GM19023 (cell line): ENCODE data around the gene FBLN1.

ENCODE experiments used
- ATAC-seq: cut with Tn5 transposase; IDR thresholded peaks from one replicate; pipeline ENCODE4 v1.9.1; 2021; ENCODE audit warnings: mild to moderate bottlenecking, moderate library complexity; ENCODE audit not compliant: unreplicated experiment

Gene FBLN1

DNA sequence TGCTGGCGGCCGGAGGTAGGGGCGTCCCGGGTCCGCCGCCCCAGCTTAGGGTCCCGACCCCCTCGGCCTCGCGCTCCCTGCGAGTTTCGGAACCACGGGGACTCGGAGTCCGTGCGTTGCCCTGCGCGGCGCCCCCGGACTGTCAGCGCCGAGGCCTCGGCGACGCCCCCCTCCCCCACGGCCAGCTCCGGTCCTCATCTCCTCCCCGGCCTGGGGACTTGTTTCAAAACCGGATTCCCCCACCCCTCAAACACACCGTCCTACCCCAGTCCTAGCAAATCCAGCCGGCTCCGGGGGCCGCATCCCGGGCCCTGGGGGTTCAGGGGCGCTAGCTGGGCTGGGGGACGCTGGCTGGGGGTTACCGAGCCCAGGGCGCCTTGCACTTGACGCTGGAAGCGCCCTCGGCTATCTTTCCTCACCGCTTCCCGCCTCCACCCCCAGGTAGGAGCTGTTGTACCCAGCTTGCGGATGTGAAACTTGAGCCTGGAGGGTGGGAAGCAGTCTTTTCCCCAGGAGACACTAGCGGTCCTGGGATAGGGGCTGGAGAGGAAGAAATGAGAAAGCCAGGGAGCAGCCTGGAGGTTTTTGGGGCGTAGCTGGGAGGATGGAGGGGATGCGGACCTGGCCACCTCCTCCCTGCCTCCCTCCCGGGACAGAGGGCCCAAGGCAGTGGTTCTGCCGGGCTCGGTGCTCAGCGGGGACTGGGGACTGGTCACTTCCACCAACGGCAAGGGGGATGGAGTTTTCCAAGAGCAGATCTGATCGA, 550 bp downstream of the FBLN1 start:
- ATAC-seq = no peak

DNA sequence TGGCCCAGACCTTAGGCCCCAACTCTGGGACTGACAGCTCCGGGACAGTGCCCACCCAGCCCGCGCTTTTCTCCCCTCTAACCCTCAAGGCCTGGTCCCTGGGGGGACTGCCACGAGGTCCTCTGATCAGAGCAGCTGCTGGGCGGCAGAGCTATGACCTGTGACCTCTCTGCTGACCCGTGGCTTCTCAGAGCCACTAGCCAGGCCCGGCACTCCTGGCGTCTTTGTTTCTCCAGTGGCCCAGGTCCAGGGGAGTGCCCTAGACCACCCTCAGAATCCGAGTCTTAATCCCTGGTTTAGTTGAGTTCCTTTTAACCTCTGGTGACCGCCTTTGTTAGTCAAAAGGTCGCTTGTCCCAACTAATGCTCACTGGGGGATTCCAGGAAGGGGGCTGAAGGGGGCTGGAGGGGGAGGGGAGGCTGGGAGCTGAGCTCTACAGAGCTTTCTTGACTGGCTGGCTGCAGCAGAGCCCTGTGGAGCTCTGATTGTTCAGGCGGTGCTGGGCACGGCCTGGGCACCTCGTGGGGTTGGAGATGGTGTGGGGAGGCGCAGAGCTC, 1.2 kb downstream of the FBLN1 start:
- no peak for ATAC-seq

DNA sequence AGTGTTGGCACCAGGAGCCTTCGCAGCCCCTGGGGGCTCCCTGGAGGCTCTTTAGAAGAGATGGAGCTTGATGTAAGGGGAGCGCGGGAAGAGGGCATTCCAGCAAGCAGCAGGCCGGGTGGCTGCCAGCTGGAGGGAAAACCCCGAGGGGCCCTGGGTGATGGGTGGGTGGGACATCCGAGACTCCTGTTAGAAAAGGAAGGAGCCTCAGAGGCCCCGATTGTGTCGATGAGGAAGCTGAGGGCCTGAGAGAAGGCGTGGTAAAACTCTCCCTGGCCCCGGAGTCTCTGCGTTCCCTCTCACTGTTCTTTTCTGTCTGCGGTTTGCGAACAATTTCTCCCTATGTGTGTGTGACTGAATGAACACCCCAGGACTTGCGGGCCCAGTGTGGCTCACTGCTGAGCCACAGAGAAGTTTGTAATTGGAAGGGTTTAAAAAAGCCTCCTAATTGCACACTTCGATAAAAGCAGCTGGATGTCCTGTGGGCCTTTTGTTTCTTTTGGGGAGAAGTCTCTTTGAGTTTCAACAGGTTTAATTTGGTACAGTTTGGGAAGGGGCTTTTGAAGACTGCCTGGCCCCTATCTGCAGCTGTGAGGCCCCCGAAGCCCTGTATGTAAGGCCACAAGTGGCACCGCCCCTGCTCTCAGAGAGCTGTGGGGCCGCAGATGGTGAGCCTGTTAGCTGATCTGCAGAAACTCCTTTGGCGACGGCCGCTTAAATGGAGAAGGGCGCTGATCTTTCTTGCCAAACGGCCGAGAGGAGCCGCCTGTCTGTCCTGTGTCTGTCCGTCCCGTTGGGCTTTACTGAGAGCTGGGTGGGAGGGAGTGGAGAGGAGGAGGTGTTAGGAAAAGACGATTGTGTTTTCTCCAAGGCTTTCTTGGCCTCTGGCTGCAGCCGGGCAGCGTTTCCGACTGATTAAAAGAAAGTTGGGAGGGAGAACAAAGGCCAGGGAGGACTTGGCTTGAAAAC, 2.0 kb downstream of the FBLN1 start:
- no peak for ATAC-seq

DNA sequence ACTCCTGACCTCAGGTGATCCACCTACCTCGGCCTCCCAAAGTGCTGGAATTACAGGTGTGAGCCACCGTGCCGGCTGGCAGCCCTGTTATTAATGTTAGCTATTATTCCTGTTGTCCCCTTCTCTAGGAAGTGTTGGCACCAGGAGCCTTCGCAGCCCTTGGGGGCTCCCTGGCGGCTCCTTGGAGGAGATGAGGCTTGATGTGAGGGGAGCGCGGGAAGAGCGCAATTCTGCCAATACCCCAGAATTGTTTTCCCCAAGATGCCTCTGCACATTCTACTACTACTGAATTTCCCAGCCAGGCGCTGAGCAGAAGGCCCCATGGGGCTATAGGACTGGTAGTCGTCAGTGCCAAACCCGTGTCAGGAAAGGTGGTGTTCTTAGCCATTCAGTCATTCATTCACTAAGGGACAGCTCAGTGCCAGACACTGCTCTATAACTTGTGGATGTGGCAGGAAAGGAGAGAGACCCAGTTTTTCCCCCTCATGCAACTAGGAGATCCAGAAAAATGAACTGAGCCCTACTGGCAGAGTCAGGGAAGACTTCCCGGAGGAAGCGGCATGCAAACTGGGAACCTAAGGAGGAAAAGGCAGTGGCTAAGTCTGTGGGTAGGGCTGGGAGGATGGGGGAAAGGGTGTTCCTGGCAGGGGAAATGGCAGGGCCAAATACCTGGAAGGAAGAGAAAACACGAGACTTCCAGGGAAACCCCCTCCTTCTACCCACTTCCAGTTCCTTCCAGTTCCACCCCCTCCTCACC, 3.5 kb downstream of the FBLN1 start:
- no peak for ATAC-seq

DNA sequence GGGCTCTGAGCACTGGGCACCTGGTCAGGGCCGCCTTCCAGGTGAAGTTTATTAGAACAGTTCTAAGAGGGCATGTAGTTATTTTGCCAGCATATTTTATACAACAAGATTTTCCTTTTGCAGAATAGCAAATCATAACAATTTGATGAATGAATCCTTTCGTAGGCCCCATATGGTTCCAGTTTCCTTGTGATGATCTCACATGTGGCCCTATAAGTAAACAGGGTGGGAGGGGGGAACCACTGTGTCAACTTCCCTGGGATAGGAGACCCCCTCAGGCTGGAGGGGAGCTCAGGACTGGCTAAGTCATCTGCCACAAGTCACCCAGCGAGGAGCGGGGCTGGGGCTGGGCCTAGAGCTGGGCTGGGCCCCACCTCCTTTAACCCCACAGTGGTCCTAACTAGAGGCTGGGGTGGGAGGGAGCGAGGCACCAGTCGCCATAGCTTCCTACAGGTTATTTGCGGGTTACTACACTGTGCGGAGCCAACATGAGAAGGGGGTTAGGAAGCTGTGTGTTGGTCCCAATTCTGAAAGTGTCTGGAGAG, 4.2 kb downstream of the FBLN1 start:
- no peak for ATAC-seq

DNA sequence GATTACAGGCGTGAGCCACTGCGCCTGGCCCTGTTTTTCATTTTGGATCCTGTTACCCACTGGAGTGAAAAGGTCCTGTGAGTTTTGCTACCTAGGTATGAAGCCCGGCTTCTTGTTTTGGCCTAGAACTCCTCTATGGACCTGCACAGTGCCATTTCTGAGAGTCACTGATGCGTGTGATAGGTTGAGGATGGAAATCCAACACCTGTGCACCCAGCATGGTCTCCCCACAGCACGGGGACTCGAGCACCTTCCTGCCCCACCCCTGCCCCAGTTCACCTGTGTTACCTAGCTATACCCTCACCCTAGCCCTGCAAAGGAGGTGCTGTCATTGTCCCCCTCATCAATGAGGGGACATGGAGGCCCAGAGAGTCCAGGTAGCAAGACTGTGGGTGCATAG, 5.1 kb downstream of the FBLN1 start:
- no peak for ATAC-seq

DNA sequence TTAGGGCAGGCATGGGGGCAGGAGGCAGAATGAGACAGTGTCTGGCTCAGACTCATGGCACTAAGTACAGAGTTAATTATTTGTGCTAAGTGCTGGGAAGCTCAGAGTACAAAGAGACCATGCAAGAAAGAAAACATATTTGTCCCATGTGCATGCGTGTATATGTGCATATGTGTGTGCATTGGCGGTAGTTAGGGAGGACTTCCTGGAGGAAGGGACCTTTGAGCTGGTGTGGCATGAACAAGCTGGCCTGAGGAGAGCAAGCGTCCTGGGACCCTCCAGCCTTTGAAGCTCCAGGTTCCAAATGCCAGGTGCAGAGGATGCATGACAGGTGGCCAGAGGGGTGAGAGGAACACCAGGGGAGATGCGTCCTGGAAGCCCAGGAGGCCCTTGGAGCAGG, 6.1 kb downstream of the FBLN1 start:
- no peak for ATAC-seq

DNA sequence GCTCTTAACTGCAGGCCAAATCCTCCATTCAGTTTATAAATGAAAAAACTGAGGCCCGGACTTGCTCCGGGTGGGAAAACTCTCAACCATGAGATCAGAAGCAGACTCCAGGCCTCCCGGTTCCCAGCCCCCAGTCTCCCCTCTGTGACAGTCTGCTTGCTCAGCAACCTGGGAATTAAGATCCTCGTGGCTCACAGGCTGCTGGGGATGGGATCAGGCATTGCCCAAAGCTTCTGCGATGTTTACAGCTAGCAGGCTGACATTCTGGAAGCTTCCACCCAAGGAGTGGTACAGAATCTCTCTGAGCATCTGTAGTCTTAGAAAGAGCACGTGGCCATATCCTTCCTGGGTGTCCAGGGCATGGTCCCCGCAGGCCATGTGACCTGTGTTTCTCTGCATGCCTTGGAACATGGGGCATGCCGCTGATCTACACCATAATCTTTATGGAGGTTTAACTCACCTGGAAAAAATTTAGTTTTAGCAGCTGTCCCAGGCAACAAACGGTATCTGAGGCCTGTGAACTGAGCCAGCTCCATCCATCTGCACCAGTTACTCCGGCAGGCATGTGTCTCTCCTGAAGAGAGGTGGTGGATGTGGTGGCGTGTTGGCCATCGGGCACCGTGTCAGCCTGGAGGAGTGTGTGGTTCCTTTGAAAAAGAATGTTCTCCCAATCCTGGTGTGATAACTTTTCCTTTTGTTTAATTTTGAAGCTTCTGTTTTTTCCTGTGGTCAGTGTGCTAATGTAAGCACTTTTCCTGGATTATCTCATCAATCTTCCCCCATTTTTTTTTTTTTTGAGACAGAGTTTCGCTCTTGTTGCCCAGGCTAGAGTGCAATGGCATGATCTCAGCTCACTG, 7.9 kb downstream of the FBLN1 start:
- ATAC-seq = no peak

DNA sequence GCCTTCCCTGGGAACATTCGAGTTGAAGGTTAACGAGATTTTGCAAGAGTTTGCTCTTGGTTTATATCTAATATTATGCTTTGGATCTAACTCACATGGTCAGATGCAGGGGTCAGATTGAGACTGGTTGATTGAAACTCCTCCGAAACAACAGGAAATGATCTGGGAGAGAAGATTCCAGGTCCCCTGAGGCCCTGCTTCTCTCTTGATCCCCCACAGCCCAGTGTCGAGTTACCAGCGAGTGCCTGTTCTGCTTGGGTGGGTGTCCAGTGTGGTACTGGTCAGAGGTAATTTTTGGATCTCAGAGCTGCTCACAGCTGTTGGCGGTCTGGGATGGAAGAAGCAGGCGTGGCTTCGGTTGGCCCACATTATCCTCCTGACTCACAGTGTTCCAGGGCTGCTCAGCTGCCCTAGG, 9.2 kb downstream of the FBLN1 start:
- no peak for ATAC-seq

DNA sequence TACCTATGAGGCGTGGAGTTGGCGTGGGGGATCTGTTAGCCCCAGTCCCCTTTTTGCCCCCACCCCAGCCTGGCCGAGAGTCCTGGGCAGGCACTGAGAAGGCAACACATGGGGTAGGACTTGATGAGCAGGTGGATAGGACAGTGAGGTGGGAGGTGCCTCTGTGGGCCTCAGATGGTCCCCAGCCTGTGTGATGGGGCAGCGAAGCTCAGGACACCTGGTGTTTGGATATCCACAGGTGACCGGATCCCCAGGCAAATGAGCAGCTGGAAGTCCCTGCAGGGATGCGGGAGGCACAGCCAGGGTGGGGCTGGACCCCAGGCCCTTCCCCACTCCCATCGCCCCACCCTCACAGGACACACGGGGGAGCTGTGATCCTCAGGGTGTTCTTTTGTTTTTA, 9.7 kb downstream of the FBLN1 start:
- ATAC-seq = no peak

DNA sequence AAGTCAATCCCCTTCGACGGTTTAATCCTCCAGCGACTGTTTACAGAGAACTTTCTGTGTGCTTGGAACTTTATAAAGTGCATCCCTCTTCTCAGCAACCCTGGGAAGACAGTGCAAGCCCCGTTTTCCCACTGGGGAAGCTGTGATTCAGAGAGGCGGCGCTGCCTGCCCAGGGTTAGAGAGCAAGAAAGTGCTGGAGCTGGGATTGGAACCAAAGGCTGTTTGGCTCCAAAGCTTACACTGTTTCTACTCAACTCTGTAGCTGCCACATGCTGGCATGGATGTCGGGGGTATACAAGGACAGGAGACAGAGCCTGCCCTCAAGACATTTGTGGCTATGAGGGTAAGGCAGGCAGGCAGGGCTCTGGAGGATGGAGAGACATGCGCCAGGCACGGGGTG, 13.0 kb downstream of the FBLN1 start:
- no peak for ATAC-seq

DNA sequence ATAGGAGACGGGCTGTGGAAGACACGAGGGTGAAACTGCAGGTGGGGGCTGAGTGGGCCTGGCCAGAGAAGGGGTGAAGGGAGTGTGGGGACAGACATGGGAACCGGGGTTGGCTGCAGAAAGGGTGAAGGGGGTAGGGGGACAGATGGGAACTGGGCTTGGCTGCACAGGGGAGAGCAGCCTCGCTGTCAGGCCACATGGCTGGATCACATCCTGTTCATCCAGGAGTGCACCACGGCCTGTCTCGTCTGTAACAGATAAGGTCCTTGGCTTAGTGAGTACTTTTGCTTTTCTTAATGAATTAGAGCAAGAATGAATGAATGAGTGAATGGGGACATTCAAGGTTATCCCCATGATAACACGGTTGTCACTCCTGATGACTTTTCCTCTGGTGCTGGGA, 13.5 kb downstream of the FBLN1 start:
- ATAC-seq = no peak

DNA sequence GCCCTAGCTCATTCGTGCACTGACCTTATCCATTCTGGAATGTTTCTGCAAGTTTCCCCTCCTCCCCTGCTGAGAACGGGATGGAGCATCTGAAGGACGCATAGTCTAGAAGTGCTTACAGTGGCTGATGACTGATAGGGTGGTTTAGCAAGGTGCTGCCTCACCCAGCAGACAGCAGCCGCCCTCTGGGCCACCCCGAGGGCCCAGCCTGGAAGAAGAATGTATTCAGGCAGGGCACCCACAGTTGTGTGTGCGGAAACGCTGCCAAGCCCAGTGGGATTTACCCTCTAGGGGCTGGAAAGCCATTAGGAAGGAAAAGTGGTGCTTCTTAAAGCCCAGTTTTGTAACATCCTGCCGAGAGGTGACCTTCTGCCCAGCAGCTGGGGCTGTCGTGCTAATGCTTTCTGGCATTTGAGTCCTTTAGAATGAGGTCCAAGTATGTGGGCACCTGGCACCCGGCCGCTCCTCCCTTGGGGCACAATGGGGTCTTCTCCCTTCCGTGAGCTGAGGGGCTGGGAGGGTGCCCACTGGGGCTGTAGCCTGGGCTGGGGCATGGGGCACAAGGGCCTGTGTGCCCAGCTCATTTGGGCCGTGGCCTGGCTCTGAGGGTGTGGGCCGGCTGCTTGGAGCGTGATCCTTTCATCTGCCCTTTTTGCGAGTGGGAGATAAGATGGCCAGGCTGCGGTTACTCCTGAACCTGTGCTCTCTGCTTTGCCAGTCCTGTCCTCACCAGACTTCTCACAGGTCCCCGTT, 14.4 kb downstream of the FBLN1 start:
- ATAC-seq = no peak

DNA sequence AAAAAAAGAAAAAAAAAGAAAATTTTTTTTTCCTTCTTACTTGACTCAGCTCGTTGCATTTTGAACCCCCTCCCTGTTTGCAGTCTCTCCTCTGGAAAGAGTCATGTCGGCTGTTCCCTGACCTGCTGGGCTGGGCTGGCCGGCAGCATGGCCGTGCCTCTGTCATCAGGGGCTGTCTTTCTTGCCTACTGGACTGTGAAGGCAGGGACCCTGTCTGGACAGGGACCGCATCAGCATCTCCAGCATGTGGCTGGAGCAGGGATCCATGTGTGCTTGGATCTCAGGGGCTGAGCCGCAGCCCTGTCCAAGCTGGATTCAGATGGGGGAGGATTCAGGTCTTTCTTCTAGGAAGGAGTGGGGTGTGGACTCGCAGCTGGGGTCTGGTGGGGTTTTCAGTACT, 15.5 kb downstream of the FBLN1 start:
- no peak for ATAC-seq

DNA sequence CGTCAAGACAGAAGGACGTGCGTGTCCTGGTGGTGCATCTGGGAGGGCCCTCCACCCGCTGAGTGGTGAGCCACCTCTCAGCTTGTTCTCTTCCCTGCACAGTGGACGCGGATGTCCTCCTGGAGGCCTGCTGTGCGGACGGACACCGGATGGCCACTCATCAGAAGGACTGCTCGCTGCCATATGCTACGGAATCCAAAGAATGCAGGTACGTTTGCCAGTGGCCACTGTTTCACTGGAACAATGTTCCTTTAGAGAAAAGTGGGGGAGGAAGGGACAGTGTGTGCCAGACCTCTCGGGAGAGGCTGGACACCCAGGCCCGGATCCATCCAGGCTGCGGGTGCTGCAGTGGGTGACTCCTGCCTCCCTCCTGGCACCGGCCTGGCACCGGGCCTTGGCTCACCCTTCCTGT, 15.9 kb downstream of the FBLN1 start:
- no peak for ATAC-seq

DNA sequence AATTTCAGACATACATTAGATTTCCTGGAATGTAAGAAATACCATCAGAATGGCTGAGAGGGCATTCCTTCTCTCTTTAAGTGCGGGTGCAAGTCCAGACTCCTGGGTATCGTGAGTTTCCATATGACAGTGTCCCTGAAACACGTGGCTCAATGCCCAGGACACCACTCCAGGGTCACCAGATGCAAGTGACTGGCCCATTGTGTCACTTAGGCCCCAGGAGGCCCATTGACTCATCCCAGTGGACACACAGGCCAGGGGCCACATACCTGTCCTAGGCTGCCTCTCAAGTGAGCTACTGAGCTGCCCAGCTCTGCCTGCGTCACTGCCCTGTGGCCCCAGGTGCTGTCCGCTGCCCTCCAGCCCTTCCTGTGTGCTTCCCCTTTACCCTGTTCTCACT, 18.5 kb downstream of the FBLN1 start:
- ATAC-seq = no peak

DNA sequence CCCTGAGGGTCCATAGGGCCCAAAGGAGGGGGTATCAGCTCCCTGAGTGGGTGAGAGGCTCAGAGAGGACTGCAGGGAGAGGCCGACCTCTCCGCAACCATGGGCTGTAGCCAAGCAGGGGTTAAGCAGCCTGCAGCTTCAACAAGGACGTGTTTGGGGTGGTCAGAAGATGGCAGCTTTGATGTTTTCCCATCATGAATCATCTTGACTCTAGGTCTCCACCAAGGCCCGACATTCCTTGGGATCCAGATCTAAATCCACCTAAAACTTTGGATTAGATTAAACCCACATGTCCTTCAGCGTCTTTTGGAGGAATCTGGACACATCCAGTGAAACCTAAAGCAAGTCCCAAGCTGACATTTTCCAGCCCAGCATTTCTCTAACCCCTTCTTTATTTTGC, 19.8 kb downstream of the FBLN1 start:
- ATAC-seq = no peak

DNA sequence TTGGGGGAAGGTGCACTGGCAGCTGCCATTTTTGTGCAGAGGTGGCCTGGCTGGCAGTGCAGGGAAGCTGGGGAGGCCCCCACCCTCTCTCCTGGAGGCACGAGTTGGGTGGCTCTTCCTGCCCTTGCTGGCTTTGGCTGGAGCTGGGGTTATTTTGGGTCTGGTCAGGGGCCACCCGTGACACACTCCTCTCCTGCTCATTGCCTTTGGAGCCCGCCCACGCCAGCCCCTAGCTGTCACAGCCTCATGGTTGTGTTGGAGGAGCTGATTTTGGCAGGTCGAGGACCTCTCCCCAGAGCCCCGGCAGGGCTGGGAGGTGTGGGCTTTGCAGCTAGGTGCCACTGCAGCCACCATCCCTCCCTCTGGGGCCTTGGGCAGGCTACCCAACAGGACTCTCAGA, 21.5 kb downstream of the FBLN1 start:
- no peak for ATAC-seq

DNA sequence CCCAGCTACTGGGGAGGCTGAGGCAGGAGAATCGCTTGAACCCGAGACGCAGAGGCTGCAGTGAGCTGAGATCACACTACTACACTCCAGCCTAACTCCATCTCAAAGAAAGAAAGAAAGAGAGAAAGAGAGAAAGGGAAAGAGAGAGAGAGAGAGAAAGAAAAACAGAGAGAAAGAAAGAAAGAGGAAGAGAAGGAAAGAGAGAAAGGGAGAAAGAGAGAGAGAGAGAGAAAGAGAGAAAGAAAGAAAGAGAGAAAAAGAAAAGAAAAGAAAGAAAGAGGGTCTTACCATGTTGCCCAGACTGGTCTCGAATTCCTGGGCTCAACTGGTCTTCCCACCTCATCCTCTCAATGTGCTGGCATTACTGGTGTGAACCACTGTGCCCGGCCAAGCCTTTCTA, 22.3 kb downstream of the FBLN1 start:
- no peak for ATAC-seq
